IMR-90 (cell line): Measurements from ENCODE around the gene NEK8.
"Not testable (repeated sequence)": the region's sequence is repeated elsewhere in the genome, so short reads cannot be mapped to it uniquely, and the experiment has no call there.

Experiments
- ELK1 ChIP-seq: fragments of 150-350 bp; IDR thresholded peaks from 2 replicates; pipeline ENCODE4 v1.6.1; 2016; ENCODE audit warnings: low read depth, mild to moderate bottlenecking, low read length, moderate library complexity, borderline replicate concordance
- MAZ ChIP-seq: IDR thresholded peaks from 2 replicates; pipeline ENCODE4 v1.6.1; 2012; ENCODE audit warnings: low read depth, mild to moderate bottlenecking, low read length, improper control_type of control experiment, moderate library complexity, borderline replicate concordance
- RAD21 ChIP-seq: IDR thresholded peaks from 2 replicates; pipeline ENCODE4 v1.6.1; 2012; ENCODE audit warnings: low read length, improper control_type of control experiment
- RFX5 ChIP-seq: IDR thresholded peaks from 2 replicates; pipeline ENCODE4 v1.8.0; 2012; ENCODE audit warnings: low read depth, mild to moderate bottlenecking, low read length, moderate library complexity

DNA sequence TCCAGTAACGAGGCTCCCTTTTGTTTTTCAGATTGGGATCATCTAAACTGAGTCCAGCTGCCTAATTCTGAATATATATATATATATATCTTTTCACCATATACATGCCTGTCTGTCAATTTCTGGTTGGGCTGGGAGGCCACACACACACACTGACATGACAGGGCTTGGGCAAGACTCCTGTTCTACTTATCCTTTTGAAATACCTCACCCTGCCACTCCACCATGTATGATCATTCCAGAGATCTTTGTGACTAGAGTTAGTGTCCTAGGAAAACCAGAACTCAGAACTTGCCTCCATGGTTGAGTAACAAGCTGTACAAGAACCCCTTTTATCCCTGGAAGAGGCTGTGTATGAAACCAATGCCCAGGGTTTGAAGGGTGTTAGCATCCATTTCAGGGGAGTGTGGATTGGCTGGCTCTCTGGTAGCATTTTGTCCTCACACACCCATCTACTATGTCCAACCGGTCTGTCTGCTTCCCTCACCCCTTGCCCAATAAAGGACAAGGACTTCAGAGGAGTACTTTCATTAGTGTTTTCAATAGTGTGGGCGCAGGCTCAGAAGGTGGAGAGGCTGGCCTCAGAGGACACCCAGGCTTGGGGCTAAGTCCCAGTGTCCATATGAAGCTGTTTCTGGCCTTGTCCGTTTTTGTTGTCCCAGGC lies 4.6 kb upstream of the NEK8 start:
- TF ChIP-seq ELK1, RFX5, RAD21, MAZ: not testable (repeated sequence)
